HG03558 (cell line): Measurements from ENCODE around the gene GRN.
"Not testable (repeated sequence)": the region's sequence is repeated elsewhere in the genome, so short reads cannot be mapped to it uniquely, and the experiment has no call there.

Experiments used
- ATAC-seq: cut with Tn5 transposase; IDR thresholded peaks from one replicate; pipeline ENCODE4 v1.9.1; 2021; ENCODE audit warnings: moderate number of reproducible peaks; ENCODE audit not compliant: unreplicated experiment; ENCODE audit errors: extremely low read depth

GRN gene

GRCh38 chr17:44320066-44320465 is 25.0 kb upstream of the GRN start:
- ATAC-seq: no peak

- ATAC-seq: no peak
Measured at GRCh38 chr17:44321246-44322120, 23.6 kb upstream of the GRN start.

GRCh38 chr17:44322236-44322895 is 22.7 kb upstream of the GRN start:
- ATAC-seq: no peak

- no peak for ATAC-seq
Measured at GRCh38 chr17:44323359-44324091, 21.6 kb upstream of the GRN start.

GRCh38 chr17:44324092-44324570 is 21.0 kb upstream of the GRN start:
- no peak for ATAC-seq

GRCh38 chr17:44324571-44325275 is 20.4 kb upstream of the GRN start, which contains the start of gene SLC25A39:
Gene SLC25A39, minus strand, starts transcription at chr17:44324823. Its CDS starts 1,261 bp downstream, at chr17:44323562.
- ATAC-seq: peak; percentile 53

- ATAC-seq: peak; percentile 34
Measured at GRCh38 chr17:44326861-44327444, 18.1 kb upstream of the GRN start.

- ATAC-seq: no peak
Measured at GRCh38 chr17:44327715-44328449, 17.2 kb upstream of the GRN start.

GRCh38 chr17:44329516-44329915 is 15.6 kb upstream of the GRN start:
- not testable (repeated sequence) for ATAC-seq

- not testable (repeated sequence) for ATAC-seq
Measured at GRCh38 chr17:44330263-44330662, 14.8 kb upstream of the GRN start.

- no peak for ATAC-seq
Measured at GRCh38 chr17:44331249-44331760, 13.8 kb upstream of the GRN start.

- ATAC-seq: no peak
Measured at GRCh38 chr17:44333371-44333770, 11.7 kb upstream of the GRN start.

GRCh38 chr17:44334315-44334714 is 10.8 kb upstream of the GRN start:
- no peak for ATAC-seq

- no peak for ATAC-seq
Measured at GRCh38 chr17:44334727-44335126, 10.4 kb upstream of the GRN start.

GRCh38 chr17:44335564-44335963 is 9.5 kb upstream of the GRN start:
- no peak for ATAC-seq

GRCh38 chr17:44335968-44336367 is 9.1 kb upstream of the GRN start:
- ATAC-seq: no peak

- ATAC-seq: no peak
Measured at GRCh38 chr17:44338702-44339101, 6.4 kb upstream of the GRN start.

GRCh38 chr17:44340553-44340952 is 4.5 kb upstream of the GRN start:
- not testable (repeated sequence) for ATAC-seq
